ENCODE data around the gene BICRA. TPM values are rescaled to one million over a fixed set of nuclear protein-coding genes. Genes with fewer than 3 reads are reported as not detected.

The BICRA gene
- polyA plus RNA-seq, 1 of the 3 experiments (the other 2 are of a cell fraction): 1.4 TPM

- DNase-seq: peak; percentile 92
- Histone ChIP-seq H3K27me3 (ENCODE audit: insufficient read depth) (no peaks in the 10 kb centered on the region), H2AFZ (ENCODE audit: low read depth) (no peak overlapping the region), H3K4me3 (ENCODE audit: low read depth in 2 of 2, low read length in 1 of 2) (no peak overlapping the region), H3K27ac (ENCODE audit: low read depth in 2 of 2, low read length in 1 of 2) (peak overlapping the region in 1 of 2 experiments; percentile 39; a peak in 2 of 4 replicates), H3F3A (replicated peaks; ENCODE audit: insufficient read depth) (peaks cover 2% of the 10 kb centered on the region), H3K36me3 (replicated peaks in 1 of 2; ENCODE audit: control insufficient read depth in 1 of 2, insufficient read depth in 2 of 2, low read length in 1 of 2) (peaks cover 16 to 17% of the 10 kb centered on the region in 2 experiments), H3K9me3 (no peaks in the 10 kb centered on the region), H4K20me1 (ENCODE audit: insufficient read depth) (0 out of 2 replicates have a peak, but pooled peaks cover 6% of the 10 kb centered on the region), H3K4me1 (ENCODE audit: control insufficient read depth in 1 of 2, insufficient read depth in 2 of 2, low read depth in 1 of 2, low read length in 1 of 2) (no peaks in the 10 kb centered on the region; a peak in 1 of 4 replicates), H3K9me2 (no peaks in the 10 kb centered on the region), H3K9ac (no peak overlapping the region), H3K4me2 (no peak overlapping the region), H3K79me2 (ENCODE audit: insufficient read depth) (no peaks in the 10 kb centered on the region)
- CTCF ChIA-PET: interaction anchor here (0.6 to 23.1 kb wide), 51 partner anchors 9 to 422 kb away, joined by 3 to 475 read pairs (median 4); partner anchors contain the start of genes EHD2, KPTN, NAPA and NOP53
- POLR2A ChIA-PET: no interaction called here
- TF ChIP-seq RCOR1 (IDR thresholded peaks at IDR 0.05; ENCODE audit: low read length) (peak; percentile 38; the same call in 1 of the 2 replicates), SMC3 (IDR thresholded peaks at IDR 0.05; ENCODE audit: low read depth, low read length) (peak; percentile 95), CTCF (IDR thresholded peaks at IDR 0.05) (peak; percentile 93), RAD21 (IDR thresholded peaks at IDR 0.05; ENCODE audit: low read length) (peak; percentile 98), NRF1 (IDR thresholded peaks at IDR 0.05; ENCODE audit: low read depth, low read length) (no peak), FOXJ3 (CRISPR knock-in tag; IDR thresholded peaks at IDR 0.05) (no peak), TAF1 (IDR thresholded peaks at IDR 0.05; ENCODE audit: borderline replicate concordance, low read depth, low read length) (peak; percentile 38; the same call in 1 of the 2 replicates), EZH2phosphoT487 (IDR thresholded peaks at IDR 0.05; ENCODE audit: borderline replicate concordance, low read depth) (no peak), TEAD4 (IDR thresholded peaks at IDR 0.05; ENCODE audit: borderline replicate concordance, insufficient read depth) (no peak), USF2 (IDR thresholded peaks at IDR 0.05; ENCODE audit: borderline replicate concordance, low read depth, low read length) (no peak), REST (IDR thresholded peaks at IDR 0.05; ENCODE audit: low read depth, low read length) (0 out of 2 replicates have a peak, but pooled peaks have one; percentile 30)
- 47% methylated on average over 21 of the region's 21 CpGs for WGBS (ENCODE audit: low lambda C conversion rate)
Measured at GRCh38 chr19:47697863-47698609, 89.1 kb downstream of the BICRA start.

All from SK-N-SH (cell line).